Neural progenitor cell (in vitro differentiated cells): Measurements from ENCODE around the gene TWF2.

Experiments used
- CTCF ChIP-seq: fragments of 200-600 bp; sonication (generic); IDR thresholded peaks from 2 replicates; pipeline ENCODE4 v1.5.1; 2017; ENCODE audit warnings: antibody characterized with exemption, mild to moderate bottlenecking
- EZH2phosphoT487 ChIP-seq: fragments of 200-600 bp; sonication (generic); IDR thresholded peaks from 2 replicates; pipeline ENCODE4 v1.6.1; 2017; ENCODE audit warnings: antibody characterized with exemption

- no peak for TF ChIP-seq CTCF
- no peak for TF ChIP-seq EZH2phosphoT487
These were observed 28.4 kb downstream of the TWF2 start for GRCh38 chr3:52210550-52211046.
